IMR-90 (cell line): Measurements from ENCODE around the gene KRT34.
"Not testable (repeated sequence)": the region's sequence is repeated elsewhere in the genome, so short reads cannot be mapped to it uniquely, and the experiment has no call there.

Experiments
- BHLHE40 ChIP-seq: fragments of 150-350 bp; IDR thresholded peaks from 2 replicates; pipeline ENCODE4 v1.6.1; 2016; ENCODE audit warnings: mild to moderate bottlenecking, low read depth, low read length
- CEBPB ChIP-seq: IDR thresholded peaks from 2 replicates; pipeline ENCODE4 v1.6.1; 2012; ENCODE audit warnings: low read depth, low read length, improper control_type of control experiment
- CTCF ChIP-seq: conservative IDR thresholded peaks from 2 replicates; pipeline ENCODE4 v1.5.1; 2012; ENCODE audit warnings: mild to moderate bottlenecking, low read depth, low read length, improper control_type of control experiment
- ELK1 ChIP-seq: fragments of 150-350 bp; IDR thresholded peaks from 2 replicates; pipeline ENCODE4 v1.6.1; 2016; ENCODE audit warnings: low read depth, mild to moderate bottlenecking, low read length, moderate library complexity, borderline replicate concordance
- FOS ChIP-seq: fragments of 150-350 bp; IDR thresholded peaks from 2 replicates; pipeline ENCODE4 v1.6.1; 2016; ENCODE audit warnings: low read depth, low read length
- MXI1 ChIP-seq: IDR thresholded peaks from 2 replicates; pipeline ENCODE4 v1.6.1; 2012; ENCODE audit warnings: low read depth, mild to moderate bottlenecking, low read length, moderate library complexity, borderline replicate concordance
- POLR2A ChIP-seq: IDR thresholded peaks from 2 replicates; pipeline ENCODE4 v1.6.1; 2012; ENCODE audit warnings: mild to moderate bottlenecking, low read depth, low read length
- RAD21 ChIP-seq: IDR thresholded peaks from 2 replicates; pipeline ENCODE4 v1.6.1; 2012; ENCODE audit warnings: low read length, improper control_type of control experiment
- RFX5 ChIP-seq: IDR thresholded peaks from 2 replicates; pipeline ENCODE4 v1.8.0; 2012; ENCODE audit warnings: low read depth, mild to moderate bottlenecking, low read length, moderate library complexity
- SMC3 ChIP-seq: fragments of 150-350 bp; IDR thresholded peaks from 2 replicates; pipeline ENCODE4 v1.6.1; 2016; ENCODE audit warnings: low read depth, mild to moderate bottlenecking, antibody characterized with exemption, low read length, moderate library complexity
- TF ChIP-seq, protein P1 (sequence below): fragments of 150-350 bp; IDR thresholded peaks from 2 replicates; pipeline ENCODE4 v1.6.1; 2017; ENCODE audit warnings: mild to moderate bottlenecking, antibody characterized with exemption, low read length, low read depth

- TF ChIP-seq, protein P1, sequence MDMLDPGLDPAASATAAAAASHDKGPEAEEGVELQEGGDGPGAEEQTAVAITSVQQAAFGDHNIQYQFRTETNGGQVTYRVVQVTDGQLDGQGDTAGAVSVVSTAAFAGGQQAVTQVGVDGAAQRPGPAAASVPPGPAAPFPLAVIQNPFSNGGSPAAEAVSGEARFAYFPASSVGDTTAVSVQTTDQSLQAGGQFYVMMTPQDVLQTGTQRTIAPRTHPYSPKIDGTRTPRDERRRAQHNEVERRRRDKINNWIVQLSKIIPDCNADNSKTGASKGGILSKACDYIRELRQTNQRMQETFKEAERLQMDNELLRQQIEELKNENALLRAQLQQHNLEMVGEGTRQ = not testable (repeated sequence)
- not testable (repeated sequence) for TF ChIP-seq POLR2A, CTCF, RAD21, MXI1, FOS, SMC3, CEBPB, RFX5, BHLHE40, ELK1
Measured at GRCh38 chr17:41395044-41395443, 12.9 kb upstream of the KRT34 start.
